AG08395 (cell line): Measurements from ENCODE around the gene TM7SF2.

Experiments
- DNase-seq: peaks from one replicate; pipeline ENCODE4 v3.0.0; 2012; ENCODE audit warnings: mixed read lengths, low spot score

TM7SF2 gene

DNA sequence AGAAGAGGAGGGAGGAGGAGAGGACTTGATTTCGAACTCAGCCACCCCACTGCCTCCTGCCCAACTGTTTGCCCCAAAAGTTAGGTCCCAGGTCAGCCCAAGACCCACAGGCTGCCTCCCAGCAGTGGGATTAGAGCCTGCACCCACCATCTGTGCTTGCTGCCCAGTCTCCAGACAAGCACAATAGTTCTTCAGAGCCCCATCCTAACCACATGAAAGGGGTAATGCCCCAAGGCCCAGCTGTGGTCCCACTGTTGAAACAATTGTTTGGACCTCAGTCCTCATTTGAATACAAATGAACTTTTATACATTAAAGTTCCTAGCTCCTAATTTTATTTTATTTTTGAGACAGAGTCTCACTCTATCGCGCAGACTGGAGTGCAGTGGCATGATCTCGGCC is 21.0 kb upstream of the TM7SF2 start:
- no peak for DNase-seq

DNA sequence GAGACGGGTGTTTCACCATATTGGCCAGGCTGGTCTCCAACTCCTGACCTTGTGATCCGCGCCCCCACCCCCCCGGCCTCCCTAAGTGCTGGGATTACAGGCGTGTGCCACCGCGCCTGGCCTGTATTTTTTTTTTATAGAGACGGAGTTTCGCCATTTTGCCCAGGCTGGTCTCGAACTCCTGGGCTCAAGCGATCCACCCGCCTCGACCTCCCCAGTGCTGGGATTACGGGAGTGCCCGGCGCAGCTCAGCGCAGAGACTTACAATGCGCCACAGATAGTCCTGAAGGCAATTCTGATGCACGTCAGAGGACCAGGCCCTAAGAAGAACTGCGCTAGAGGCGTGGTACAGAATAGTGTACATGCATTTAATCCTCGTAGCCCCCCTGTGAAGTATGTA is 16.2 kb upstream of the TM7SF2 start:
- DNase-seq, result no peak

DNA sequence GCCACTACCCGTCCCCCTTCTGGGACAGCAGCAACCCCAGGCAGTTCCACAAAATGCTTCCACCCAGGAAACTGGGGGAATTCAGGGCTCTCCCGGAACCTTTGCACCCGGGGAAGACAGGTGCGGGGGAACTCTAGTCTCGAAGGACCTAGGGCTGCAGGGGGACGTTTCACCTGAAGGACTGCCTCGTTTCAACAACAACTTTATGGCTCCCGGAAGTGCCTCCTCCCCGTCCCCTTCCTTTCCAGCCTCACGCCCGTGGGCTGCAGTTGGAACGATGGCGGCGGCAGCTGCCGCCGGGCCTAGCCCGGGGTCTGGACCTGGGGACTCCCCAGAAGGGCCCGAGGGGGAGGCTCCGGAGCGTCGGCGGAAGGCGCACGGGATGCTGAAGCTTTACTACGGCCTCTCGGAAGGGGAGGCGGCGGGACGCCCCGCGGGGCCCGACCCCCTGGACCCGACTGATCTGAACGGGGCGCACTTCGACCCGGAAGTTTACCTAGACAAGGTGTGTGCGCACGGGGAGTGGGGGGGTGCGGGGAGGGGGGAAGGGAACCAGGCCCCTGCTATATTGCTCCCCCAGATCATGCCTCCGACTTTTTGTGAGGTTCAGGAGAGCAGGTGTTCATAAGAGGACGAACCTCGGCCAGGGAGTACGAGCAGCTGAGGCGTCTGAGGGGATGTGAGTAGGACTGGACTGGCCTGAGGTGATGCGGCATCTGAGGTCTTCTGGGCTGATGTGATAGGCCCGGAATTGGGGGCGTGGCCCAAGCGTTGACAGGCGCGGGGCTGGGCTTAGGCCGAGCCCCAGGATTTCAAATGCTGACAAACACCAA is 15.5 kb upstream of the TM7SF2 start, which contains the start of gene VPS51:
Gene VPS51, plus strand, starts transcription at position 241 of the 833 bp plus-strand sequence. Its CDS starts 37 bp downstream, at position 278.
- DNase-seq, result peak; percentile 96

DNA sequence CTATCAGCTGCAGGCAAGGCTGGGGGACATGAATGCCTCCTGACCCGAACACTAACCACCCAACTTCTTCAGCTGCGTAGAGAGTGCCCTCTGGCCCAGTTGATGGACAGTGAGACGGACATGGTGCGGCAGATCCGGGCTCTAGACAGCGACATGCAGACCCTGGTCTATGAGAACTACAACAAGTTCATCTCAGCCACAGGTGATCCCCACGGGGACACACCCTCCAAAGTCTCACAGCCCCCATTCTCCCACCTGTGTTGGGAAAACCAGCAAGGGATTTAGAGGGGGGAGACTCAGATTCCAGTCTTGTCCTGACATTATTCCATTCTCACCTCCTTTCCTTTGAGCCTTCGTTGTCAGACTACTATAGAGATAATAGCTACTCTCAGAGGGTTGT is 14.7 kb upstream of the TM7SF2 start:
- no peak for DNase-seq

DNA sequence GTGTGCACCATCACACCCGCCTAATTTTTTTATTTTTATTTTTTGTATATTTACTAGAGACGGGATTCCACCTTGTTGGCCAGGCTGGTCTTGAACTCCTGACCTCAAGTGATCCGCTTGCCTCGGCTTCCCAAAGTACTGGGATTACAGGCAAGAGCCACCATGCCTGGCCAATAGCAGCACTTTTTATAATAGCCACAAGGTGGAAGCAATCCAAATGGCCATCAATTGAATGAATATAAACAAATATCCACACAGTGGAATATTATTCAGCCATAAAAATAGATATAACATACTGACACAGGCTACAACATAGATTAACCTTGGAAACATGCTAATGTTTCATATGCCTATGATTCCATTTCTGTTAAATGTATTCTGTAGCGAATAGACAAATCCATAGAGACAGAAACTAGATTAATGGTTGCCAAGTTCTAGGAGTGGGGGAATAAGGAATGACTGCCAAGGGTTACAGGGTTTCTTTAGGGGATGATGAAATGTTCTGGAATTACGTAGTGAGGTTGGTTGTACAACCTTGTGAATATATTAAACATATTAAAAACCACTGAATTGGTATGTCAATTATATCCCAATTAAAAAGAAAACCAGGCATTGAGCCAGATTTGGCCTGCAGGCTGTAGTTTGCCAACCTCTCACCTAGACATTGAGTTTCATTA is 10.9 kb upstream of the TM7SF2 start:
- DNase-seq, result no peak

DNA sequence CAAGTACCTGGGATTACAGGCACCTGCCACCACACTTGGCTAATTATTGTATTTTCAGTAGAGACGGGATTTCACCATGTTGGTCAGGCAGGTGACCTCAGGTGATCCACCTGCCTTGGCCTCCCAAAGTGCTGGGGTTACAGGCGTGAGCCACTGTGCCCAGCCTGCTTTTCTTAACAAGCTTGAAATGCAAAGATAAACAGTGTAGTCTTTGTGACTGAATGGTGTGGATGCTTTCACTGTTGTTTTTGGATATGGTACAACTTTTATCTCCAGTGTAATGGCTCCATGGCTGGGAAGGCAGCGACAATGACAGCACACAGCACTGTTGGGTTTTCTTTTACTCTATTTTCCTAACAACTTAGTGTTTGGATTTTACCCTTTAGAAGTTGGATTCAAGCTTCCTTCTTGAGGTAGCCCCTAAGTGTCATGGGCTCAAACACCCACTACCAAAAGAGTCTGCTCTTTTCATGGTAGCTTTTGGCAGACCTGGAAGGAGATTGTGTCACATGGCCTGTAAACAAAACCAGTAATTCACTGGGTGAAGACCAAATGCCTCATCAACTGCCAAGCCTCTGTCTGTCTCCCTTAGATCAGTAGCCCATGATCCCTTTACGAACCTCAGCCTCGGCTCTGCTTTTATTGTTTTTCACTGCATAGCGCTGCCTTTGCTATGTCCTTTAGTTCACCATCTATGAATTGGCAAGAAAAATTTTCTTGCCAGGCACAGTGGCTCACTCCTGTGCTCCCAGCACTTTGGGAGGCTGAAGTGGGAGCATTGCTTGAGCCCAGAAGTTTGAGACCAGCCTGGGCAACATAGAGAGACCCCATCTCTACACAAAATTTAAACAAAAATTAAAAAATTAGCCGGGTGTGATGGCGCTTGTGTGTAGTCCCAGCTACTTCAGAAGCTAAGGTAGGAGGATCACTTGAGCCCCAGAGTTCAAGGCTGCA is 9.3 kb upstream of the TM7SF2 start:
- DNase-seq, result no peak

DNA sequence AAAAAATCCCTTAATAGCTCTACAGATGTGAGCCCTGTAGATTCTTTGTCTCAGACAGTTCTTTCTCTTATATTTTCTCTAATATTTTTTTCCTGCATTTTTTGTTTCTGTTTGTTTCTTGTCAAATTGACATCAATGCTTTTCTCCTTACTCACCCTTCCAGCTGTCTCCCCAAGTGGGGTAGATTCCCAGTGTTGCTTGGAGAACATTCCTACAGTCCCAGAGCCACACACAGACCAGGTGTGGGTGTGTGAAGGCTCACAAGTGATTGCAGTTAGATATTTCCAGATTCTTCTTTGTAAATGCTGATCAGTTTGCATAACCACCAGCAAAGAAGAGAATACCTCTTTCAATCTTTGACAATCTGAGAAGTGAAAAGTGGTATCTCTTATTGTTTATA is 8.2 kb upstream of the TM7SF2 start:
- DNase-seq, result no peak

DNA sequence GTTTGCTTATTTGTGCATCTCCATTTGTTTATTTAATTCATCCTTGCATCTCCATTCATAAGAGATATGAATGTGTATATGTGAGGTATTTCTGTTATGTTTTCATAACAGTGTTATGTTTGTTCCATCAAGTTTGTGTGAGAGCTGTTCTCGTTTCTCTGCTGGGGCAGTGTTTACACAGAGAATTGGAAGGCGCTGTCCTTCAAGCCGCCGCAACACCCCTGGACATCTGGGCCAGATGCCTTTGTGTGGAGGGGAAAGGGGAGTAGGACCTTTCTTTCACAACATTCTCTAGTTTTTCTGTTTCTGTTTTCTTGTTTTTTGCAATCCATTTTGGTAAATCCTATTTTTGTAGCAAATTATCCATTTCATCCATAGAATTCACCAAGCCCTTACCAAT is 7.0 kb upstream of the TM7SF2 start:
- DNase-seq, result no peak

DNA sequence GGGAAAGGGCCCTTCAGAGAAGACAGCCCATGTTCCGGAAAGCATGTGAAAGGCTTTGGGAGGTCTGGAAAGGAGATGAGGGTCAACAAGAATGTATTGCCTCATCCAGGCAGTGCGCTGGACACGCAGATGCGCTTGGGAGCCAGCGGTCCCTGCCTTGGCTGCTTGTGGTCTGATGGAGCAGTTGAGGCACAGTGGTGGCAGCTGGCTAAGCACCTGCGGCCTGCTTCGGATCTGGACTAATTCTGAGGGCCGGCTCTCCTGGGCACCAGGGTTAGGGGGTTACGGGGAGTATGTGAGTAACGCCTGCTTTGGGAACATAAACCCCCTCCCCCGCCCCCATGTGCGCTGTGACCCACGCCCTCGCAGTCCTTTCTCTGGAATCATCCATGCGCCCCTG is 4.6 kb upstream of the TM7SF2 start:
- no peak for DNase-seq

DNA sequence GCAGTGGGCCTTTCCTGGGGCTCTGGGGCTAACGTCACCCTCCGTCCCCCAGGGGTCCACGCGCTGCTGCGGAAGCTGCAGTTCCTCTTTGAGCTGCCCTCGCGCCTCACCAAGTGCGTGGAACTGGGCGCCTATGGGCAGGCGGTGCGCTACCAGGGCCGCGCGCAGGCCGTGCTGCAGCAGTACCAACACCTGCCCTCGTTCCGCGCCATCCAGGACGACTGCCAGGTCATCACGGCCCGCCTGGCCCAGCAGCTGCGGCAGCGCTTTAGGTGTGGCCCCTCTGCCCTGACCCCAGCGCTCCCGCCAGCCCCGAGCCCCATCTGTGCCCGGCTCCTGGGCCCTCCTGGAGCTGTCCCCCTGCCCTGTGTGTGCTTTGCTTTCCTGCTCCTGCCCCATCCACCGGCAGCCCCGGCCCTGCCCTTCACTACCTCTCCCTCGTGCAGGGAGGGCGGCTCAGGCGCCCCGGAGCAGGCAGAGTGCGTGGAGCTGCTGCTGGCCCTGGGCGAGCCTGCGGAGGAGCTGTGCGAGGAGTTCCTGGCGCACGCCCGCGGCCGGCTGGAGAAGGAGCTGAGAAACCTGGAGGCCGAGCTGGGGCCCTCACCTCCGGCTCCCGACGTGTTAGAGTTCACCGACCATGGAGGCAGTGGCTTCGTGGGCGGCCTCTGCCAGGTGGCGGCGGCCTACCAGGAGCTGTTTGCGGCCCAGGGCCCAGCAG is 3.8 kb upstream of the TM7SF2 start:
- no peak for DNase-seq

DNA sequence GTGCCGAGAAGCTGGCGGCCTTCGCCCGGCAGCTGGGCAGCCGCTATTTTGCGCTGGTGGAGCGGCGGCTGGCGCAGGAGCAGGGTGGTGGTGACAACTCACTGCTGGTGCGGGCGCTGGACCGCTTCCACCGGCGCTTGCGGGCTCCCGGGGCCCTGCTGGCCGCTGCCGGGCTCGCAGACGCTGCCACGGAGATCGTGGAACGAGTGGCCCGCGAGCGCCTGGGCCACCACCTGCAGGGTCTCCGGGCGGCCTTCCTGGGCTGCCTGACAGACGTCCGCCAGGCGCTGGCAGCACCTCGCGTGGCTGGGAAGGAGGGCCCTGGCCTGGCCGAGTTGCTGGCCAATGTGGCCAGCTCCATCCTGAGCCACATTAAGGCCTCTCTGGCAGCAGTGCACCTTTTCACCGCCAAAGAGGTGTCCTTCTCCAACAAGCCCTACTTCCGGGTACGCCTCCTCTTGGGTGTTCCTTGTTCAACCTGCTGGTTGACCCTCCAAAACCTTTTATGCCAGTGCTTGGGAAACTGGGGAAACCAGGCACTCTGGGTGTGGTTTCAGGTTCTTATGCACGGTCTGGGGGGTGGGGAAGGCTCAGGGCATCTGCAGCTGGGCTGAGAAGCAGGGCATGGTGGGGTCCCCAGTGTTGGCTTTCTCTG is 3.1 kb upstream of the TM7SF2 start:
- no peak for DNase-seq

DNA sequence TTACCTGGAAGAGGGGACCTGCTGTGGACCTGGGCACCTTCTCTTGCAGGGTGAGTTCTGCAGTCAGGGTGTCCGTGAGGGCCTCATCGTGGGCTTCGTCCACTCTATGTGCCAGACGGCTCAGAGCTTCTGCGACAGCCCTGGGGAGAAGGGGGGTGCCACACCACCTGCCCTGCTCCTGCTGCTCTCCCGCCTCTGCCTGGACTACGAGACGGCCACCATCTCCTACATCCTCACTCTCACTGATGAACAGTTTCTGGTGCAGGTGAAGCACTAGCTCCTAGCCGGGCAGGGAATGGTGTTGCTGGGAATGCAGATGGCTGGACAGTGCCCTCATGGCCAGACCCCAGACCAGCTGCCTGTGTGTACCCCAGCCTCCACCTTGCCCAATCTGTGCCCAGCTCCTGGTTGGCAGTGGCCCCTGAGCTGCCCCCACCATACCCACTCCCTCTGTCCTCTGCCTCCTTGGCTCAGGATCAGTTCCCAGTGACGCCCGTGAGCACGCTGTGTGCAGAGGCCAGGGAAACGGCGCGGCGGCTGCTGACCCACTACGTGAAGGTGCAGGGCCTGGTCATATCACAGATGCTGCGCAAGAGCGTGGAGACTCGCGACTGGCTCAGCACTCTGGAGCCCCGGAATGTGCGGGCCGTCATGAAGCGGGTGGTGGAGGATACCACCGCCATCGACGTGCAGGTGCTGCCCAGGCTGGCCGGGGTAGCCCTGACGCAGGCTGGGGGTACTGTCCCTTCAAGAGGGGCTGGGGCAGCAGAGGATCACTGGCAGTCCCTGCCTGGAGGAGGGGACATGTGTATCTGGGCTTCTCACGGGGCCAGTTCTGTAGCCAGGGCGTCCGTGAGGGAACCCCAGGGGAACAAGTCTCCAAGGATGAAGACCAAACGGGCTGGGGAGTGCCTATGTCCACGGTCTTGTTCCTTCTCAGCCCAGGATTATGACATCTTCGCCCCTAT is 2.2 kb upstream of the TM7SF2 start:
- no peak for DNase-seq

DNA sequence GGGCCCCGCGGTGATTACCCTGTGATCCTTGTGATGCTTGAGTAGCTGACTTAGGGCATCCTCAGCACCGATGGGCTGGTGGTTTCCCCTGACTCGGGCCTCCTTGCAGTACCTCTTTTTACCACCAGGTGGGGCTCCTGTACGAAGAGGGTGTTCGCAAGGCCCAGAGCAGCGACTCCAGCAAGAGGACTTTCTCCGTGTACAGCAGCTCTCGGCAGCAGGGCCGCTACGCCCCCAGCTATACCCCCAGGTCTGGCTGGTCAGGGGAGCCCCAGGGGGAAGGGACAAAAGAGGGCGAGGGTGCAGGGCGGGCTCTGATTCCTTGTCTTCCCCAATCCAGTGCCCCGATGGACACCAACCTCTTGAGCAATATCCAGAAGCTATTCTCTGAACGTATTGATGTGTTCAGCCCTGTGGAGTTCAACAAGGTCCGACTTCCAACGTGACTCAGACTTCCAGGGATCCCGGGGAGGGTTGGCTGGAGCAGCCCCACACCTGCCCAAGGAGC is 1.3 kb upstream of the TM7SF2 start:
- DNase-seq, result peak; percentile 86

DNA sequence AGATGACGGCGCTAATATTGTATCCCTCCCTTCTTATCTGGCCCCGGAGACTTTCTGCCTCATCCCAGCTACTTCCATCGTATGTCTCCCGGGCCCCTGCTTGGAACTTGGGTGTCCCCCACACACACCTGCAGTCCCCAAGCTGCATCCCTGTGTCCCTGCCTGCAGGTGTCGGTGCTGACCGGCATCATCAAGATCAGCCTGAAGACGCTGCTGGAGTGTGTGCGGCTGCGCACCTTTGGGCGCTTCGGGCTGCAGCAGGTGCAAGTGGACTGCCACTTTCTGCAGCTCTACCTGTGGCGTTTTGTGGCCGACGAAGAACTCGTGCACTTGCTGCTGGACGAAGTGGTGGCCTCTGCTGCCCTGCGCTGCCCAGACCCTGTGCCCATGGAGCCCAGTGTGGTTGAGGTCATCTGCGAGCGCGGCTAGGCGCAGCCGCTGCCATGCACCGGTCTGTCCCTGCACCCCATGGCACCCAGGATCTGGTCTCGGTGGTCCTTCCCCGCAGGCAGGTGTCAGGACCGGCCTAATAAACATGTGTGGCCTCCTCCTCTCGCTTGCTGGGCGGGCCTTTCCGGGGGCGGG is 421 bp upstream of the TM7SF2 start:
- DNase-seq, result no peak

DNA sequence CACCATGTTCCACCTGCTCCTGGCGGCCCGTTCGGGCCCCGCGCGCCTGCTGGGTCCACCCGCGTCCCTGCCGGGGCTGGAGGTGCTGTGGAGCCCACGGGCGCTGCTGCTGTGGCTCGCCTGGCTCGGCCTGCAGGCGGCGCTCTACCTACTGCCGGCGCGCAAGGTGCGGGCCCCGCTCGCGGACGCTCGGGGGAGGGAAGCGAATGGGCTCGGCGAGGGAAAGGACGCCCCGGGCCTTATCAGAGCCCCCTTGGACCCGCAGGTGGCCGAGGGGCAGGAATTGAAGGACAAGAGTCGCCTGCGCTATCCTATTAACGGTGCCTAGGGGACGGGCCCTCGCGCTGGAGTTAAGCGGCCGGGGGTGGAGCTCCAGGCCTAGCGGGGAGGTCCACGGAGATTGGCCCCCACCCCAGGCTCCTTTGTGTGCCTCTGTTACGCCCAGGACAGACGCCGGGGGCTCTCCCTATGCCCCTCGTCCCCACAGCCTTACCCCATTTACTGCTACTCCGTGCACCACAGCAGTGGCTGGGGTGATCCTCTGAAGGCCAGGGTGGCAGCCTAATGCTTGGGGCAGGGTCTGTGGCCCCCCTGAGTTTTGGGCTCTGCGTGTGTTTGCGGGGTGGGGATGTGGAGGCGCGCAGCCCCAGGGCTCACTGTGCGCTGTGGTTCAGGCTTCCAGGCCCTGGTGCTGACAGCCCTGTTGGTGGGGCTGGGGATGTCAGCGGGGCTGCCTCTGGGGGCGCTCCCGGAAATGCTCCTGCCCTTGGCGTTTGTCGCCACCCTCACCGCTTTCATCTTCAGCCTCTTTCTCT is 1.1 kb downstream of the TM7SF2 start:
- peak; percentile 45 for DNase-seq

DNA sequence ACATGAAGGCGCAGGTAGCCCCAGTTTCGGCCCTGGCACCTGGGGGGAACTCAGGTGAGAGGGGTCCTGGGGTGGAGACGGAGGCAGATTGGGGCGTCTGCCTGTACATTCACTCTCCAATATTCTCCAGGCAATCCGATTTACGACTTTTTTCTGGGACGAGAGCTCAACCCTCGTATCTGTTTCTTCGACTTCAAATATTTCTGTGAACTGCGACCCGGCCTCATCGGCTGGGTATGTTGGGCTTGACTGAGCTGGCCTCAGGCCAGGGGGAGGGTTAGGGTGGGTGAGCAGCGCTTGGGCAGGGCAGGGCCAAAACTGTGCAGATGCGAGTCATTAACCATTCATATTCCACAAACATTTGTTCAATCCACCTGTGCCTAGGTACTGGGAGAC is 1.7 kb downstream of the TM7SF2 start:
- no peak for DNase-seq

DNA sequence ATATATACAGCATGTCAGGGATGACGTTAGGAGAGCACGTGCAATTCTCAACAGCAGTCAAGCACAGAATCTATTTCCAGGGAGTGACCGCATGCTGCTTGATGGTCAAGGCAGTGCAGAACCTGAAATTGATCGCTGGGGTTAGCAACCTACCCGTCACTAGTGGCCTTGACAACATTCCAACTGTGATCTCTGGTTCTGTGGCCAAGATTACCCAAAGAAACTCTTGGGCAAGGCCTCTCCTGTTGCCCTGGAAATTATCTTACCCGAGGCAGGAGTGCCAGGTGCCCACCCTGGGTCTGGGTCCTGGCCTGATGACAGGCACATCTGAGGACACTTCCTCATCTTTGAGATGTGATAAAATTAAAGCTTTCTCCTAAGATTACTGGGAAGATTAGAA is 2.2 kb downstream of the TM7SF2 start:
- DNase-seq, result no peak

DNA sequence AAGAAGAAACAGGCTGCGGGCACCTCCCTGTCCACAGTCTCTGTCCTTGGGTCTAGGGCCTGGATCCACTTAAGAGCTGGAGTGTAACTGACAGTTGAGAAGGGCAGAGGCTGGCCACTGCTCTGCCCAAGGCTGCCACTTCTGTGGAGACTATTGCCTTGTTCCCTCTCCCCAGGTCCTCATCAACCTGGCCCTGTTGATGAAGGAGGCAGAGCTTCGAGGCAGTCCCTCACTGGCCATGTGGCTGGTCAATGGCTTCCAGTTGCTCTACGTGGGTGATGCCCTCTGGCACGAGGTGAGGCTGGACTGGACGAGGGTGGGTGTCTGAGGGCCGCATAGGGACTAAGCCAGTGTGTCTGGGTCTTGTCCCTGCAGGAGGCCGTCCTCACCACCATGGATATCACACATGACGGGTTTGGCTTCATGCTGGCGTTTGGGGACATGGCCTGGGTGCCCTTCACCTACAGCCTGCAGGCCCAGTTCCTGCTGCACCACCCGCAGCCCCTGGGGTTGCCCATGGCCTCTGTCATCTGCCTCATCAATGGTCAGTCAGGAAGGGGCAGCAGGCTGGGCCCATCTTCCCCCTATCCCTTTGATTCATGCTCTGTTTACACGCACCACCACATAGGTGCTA is 3.0 kb downstream of the TM7SF2 start:
- DNase-seq, result no peak
